Fibroblast of lung (primary cell): ENCODE results near the gene DNAJC6.

Source experiments
- CTCF ChIP-seq, 2 donors: IDR thresholded peaks in 1 of 2; conservative IDR thresholded peaks in 1 of 2; 1 replicate in 1 of 2; 2 replicates in 1 of 2; pipeline ENCODE4 v1.5.1; 2011 to 2012; ENCODE audit warnings: low read length in 2 of 2, control low read depth in 1 of 2, inconsistent platforms in 1 of 2, low read depth in 1 of 2, mild to moderate bottlenecking in 1 of 2
- EZH2 ChIP-seq: IDR thresholded peaks from 2 replicates; pipeline ENCODE4 v1.5.1; 2012; ENCODE audit warnings: low read length, control low read depth, mild to moderate bottlenecking; ENCODE audit errors: missing control alignments

- TF ChIP-seq CTCF (conservative IDR thresholded peaks at IDR 0.05 in 1 of 2, IDR thresholded peaks at IDR 0.05 in 1 of 2; ENCODE audit: low read depth in 1 of 2, low read length in 2 of 2), result no peak
- TF ChIP-seq EZH2, result no peak
These were observed 27.5 kb upstream of the DNAJC6 start for GRCh38 chr1:65281846-65282245.
